HuH-7 (cell line): ENCODE data around the gene NREP.
"Not testable (repeated sequence)": the region's sequence is repeated elsewhere in the genome, so short reads cannot be mapped to it uniquely, and the experiment has no call there.

Experiments
- DNase-seq: peaks from one replicate; pipeline ENCODE4 v3.0.0; 2011; ENCODE audit warnings: low spot score

Gene NREP

GRCh38 chr5:111739416-111739815 lies 17.6 kb downstream of the NREP start:
- DNase-seq: no peak

- no peak for DNase-seq
Observed at GRCh38 chr5:111738118-111738517, 18.9 kb downstream of the NREP start.

DNA sequence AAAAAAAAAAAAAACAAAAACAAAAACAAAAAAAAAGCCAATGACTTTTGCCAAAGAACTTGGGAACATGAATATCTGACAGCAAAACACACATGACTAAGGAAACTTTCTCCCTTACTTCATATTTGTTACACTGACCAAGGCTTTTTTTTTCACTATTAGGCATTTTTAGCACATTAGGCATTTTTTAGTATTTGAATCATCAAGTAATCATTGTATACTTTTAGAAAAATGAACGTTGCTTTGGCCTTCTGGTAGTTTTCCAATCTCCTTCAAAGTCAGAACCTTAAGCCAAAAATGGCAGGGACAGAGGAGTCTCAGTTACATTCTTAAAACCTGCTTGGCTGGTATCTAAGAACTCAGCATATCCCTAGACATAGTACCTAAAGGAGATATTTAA lies 19.3 kb downstream of the NREP start:
- no peak for DNase-seq

DNA sequence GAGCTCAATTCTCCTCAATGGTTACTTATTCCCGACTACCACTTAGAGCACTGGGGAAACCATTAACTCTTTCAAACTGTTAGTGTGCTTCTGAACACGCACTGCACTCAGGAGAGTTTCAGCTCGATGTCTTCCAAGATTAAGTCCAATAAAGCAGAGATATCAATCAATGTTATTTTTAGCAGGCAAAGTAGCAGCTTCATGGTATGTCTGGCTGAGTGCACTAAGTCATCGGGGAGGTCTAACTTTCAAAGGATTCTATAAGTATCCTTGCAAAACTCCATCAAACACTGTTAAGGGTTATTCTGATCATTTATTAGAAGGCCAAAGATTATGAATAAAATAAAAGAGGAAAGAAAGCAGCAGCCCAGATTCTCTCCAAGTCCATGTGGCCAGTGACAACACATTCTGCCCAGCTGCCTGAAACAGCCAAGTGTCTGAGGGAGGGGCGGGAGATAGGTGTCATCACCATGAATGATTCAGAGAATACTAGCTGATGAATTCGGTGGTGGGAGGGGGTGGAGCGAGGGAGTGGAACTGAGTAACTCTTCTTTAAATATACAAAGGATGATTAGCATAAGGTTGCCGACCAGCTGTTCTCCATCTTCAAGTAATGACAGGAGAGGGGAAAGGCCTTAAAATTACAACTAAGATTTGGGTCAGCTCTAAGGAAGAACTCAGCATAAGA lies 21.3 kb downstream of the NREP start:
- DNase-seq: no peak

DNA sequence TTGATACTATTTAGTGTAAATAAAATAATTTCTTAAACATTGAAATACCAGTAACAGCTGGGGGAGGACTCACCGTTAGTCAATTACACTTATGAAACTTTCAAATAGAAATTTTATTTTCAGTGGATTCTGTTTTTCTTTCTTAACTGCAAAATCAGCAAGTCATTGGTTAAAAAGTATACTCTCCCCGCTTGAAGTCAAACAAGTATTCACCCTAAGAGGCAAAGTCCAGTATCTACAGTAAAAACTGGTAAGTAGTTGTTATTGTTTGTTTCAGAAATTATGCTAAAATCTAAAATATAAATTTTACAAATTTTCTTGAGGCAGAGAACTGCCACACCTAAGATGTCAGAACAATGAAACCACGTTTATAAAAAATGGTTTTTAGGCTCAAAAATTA lies 22.4 kb downstream of the NREP start:
- DNase-seq: no peak

DNA sequence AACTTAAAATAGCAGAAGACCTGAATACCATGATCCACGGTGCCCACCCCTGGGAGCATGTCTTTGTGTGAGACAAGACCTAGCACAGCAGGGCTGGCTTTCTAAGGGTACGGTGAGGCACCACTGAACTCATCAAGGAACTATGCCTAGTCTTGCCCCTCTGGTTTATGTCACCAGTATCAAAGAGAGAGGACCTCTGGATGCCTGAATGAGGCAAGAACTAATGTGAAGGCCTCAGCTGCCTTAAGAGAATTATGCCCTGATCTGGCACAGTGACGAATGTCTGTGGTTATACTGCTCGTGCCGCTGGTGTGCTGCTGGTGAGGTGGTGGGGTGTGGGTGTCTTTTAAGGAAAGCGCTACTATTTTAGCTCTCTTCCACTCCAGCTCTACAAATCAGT lies 23.0 kb downstream of the NREP start:
- no peak for DNase-seq

DNA sequence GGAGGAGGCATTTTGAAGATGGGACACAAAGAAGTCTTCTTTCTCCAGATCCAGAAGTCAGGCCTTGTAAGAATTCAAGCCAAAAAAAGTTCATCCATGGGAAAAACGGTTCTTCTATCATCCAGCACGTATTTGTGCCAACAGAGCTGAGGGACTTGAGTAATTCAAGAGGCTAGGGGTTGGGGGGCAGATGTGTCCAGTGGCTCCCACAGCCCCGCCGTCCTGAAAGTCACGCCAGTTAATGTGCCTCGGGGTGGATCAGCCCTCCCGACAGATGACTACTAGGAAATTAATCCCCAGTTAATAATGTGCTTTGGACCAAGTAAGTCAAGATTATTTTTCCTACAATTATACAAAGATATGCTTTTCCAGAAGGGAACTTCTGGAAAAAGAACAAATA lies 23.4 kb downstream of the NREP start:
- no peak for DNase-seq

- DNase-seq: no peak
Observed at GRCh38 chr5:111731638-111732037, 25.4 kb downstream of the NREP start.

DNA sequence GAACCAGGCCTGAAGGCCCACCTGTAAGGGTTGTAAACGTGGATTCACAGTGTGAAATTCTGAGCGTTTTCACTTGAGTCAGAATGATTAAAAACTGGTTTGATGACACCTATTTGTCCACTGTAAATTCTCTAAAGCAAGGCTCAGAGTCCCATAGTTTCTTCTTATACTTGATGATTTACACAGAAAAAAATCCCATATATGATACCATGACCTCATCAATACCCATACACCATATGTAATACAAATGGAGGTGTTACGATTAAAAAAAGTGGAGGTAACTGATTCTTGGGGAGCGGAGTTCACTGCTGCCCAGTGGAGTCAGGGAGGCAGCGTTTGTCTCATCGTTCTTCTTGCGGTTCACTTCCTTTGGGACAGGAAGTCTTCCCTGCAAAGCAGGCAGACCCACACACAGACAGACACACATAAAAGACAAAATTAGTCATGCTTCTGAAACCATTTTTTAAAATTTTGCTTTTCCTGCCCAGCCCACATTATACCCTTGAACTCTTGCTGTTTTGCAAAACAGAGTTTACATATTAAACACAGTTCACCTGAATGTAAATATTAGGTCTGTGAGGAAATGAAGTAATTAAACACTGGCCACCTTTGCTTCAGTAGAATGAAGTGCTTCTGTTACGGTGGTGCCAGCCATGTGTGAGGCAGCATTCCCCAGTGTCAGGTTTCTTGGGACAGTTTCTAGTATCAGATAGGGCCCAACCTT lies 26.2 kb downstream of the NREP start:
- peak; percentile 15 for DNase-seq

GRCh38 chr5:111728941-111729340 lies 28.1 kb downstream of the NREP start:
- no peak for DNase-seq

- no peak for DNase-seq
Observed at GRCh38 chr5:111726986-111727385, 30.0 kb downstream of the NREP start.

DNA sequence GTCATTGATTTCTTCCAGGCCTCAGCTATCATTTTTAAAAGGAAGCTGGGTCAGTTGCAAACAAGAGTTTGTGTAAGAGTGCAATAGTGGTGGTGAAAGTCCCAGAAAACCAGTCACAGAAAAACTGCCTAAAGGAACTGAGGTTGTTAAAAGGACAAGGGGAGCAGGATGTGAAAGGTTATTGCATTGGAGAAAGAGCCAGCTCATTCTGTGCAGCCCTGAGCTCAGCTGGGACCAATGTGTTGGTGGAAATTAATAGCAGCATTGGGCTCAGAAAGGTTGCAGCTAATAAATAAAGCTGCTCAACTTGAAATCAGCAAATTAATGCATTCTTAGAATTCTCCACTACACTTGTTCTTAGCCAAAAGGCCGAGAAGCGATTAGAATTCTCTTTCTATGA lies 34.9 kb downstream of the NREP start:
- no peak for DNase-seq

- no peak for DNase-seq
Observed at GRCh38 chr5:111720333-111720890, 36.6 kb downstream of the NREP start.

DNA sequence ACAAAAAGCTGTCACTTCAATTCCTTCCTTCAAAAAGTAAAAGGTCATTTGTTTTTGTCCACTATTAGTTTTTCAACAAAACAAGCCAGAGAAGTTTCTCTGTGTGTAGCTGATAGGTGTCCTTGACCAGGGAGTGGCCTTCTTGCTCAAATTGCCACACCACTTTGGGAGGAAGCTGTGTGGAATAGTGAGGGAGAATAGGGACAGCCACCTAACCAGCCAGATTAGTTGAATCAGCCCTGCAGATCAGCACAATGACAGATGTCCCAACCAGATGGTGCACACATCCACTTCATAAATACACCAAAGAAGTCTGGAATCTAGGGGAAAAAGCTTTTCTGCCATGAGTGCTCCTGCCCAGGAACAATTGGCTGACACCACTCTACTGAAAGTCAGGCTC lies 37.2 kb downstream of the NREP start:
- no peak for DNase-seq

DNA sequence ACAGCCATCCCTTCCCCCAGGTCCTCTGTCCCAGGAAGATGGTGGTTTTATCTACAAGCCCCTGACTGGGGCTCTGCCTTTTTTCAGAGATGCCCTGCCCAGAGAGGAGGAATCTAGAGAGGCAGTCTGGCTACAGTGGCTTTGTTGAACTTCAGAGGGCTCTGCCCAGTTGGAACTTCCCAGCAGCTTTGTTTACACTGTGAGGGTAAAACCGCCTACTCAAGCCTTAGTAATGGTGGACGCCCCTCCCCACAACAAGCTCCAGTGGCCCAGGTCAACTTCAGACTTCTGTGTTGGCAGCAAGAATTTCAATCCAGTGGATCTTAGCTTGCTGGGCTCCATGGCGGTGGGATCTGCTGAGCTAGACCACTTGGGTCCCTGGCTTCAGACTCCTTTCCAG lies 40.2 kb downstream of the NREP start:
- not testable (repeated sequence) for DNase-seq

GRCh38 chr5:111707630-111708164 lies 49.3 kb downstream of the NREP start:
- DNase-seq: no peak

DNA sequence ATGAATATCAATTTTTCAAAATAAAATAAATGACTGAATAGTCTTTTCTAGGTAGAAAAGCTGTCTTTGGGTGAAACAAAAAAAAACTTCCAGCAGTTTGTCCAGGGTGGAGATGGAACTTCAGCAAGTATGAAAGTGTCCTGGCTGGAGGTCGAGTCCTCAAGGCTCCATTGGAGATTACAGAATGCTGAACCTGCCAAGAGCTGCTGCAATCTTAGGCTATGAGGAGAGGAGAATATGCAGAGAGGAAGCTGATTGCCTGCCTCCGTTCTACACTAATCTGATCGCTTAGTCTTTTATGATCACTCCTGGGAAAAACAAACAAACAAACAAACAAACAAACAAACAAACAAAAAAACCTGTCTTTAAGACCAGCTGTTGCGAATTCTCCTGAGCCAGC lies 50.6 kb downstream of the NREP start:
- DNase-seq: no peak

- no peak for DNase-seq
Observed at GRCh38 chr5:111704452-111705085, 52.4 kb downstream of the NREP start.

- DNase-seq: no peak
Observed at GRCh38 chr5:111703662-111704061, 53.3 kb downstream of the NREP start.

DNA sequence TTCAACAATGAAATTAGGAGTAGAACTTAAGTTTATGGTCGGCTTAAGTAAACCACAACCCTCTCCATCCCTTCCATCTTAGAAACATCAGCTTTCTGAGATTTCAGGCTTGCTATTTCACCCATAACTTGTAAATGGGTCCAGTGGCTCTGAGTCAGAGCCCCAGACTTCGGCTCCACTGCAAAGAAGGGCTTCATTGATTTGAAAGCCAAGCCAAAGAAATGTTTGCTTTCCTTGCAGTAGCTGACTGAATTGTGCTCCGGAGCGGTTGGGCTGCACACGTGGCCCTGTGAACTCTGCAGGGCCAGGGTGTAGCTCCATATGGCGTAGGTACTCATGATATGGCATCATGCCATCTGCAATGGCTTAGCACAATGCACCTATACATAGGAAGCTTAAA lies 57.0 kb downstream of the NREP start:
- DNase-seq: no peak

- no peak for DNase-seq
Observed at GRCh38 chr5:111699324-111699723, 57.7 kb downstream of the NREP start.

DNA sequence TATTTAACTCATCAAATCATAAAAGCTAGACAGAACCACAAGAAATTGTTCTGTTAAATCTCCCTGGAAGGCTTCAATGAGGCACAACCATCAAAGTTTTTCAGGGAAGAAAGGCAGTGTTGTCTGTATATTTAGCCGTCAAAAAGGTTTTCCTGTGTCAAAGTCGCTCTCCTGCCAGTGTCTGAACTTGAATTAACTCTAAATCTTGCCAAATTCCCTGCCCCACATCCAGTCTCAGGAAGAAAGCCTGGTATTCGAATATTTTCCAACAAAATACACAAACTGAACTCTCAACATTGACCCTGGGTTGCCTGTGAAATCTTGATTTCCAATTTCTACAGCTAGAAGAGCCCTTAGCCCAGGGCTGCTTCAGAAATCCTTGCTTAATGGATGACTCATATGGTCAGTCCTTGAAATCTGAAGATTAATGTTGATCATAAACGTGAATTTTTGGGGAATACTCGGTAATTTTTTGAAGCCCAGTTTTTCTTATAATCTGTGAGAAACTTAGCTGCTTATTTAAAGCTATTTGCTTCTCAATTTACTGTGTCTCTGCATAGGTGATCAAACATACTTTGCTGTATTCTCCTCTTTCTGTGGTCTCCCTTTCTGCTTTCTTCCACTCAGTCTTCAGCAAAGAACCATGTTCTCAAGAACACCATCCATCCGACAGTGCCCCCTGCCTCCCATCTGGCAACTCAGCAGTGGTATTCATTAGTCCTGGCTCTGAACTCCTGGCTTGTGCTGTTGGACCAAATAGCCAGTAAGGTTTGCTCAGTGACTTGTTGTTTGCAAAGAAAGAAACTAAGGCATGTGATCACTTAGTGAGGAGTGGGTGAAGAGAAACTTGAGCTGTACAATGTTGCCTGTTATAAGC lies 58.9 kb downstream of the NREP start:
- no peak for DNase-seq
